ENCODE results near the gene DRD1.
"Not testable (repeated sequence)": the region's sequence is repeated elsewhere in the genome, so short reads cannot be mapped to it uniquely, and the experiment has no call there.

Gene DRD1

DNA sequence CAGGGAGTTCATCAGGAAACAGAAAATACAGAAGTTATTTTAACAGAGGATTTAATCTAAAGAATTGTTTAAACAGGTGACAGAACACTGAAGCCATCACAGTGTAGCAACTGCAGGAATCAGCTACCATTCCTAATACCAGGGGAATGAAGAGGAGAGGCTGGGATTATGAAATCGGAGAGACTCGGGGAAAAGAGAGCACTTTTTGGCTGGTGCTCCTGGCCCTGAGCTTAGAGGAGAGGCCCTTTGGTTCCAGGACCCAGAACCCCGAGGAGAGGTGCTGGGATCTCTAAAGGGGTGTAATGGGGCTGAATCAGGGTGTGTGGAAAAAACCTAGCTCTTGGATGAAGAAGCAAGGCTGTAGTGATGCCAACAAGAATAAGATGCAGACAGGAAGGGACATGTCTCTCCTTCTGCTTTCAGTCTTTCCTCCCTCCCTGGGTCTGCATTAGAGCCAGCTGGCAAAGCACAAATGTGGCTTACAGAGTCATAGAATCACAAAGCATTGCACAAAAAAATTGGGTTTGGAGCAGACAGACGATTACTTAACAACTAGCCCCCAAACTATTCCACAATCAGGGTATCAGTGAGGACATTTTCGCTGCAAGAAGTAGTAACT is 22.8 kb upstream of the DRD1 start:
- DNase-seq: no peak

DNA sequence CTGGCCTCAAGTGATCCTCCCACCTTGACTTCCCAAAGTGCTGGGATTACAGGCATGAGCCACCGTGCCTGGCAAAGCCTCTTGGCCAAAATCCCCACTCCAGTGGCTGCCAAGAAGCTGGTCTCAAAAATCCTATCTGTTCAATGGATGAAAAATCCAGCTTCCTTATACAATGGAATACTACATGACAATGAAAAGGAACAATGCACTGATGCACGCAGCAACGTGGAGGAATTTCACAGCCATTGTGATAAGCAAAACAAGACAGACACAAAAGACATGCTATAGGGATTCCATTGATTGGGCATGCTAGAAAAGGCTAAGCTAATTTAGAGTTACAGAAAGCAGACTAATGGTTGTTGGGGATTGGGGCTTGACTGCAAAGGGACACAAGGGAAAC is 21.3 kb upstream of the DRD1 start:
- no peak for DNase-seq

DNA sequence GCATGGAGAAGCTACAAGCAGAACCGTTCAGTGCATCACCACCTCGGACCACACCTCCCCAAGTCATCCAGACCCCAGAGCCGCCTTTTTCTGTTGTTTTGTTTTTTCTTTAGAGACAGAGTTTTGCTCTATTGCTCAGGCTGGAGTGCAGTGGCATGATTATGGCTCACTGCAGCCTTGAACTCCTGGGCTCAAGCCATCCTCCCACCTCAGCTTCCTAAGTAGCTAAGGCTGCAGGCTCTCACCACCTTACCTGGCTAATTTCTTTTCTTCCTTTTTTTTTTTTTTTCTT is 20.9 kb upstream of the DRD1 start:
- no peak for DNase-seq

DNA sequence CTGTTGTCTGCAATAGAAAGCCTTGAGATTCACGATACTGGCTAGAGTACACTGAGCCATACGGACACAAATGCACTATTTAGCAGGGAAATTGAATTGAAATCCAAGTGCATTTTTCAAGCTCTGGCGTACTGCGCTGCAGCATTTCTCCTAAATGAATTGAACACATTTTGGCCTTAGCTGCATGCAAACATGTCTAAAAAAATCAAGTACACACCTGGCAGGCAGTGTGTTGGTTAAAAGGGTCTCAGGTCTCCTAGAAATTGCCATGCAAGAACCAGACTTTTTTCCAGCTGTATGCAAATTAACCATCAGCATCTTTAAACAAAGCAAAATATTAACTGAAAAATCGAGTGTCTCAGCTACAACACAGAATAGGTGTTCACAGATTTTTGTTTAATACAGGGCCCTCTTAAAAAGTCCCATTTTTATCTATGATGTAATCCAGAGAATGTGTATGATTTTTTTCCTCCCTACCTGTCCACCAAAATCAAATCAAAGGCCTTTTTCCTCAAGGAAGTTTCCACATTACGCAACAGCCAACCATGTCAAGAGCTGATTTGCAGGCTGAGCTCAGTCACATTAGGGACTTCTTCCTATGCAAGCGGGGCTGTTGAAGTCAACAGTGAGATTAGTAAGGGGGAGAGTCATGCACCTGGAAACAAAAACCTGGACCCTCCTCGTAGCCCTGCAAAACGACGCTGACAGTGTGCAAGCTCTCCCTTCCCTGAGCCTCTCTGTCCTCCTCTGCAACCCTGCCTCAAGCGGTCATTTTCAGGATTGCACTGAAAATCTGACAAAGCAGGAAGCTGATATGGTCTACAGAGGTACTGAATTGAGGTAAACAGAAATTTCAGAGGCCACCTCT is 20.3 kb upstream of the DRD1 start:
- peak; percentile 80 for DNase-seq

DNA sequence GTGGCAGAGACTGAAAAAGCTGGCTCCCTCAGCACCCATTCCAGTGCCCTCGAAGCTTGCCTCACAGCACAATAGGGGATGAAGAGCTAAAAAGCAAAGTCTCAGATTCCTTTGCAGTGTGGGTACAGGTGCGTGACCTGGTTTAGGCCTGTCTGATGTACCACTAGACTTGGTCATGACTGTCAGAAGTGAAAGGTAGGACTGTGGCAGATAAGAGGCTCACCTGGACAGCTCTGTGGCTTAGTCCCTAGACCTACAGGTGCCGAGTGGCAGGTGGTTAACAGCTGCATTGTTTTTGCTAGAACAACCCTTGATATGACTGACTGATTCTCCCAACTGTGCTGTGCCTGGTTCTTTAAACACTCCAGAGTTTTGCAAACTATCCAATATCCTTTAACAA is 19.7 kb upstream of the DRD1 start:
- peak; percentile 83 for DNase-seq

DNA sequence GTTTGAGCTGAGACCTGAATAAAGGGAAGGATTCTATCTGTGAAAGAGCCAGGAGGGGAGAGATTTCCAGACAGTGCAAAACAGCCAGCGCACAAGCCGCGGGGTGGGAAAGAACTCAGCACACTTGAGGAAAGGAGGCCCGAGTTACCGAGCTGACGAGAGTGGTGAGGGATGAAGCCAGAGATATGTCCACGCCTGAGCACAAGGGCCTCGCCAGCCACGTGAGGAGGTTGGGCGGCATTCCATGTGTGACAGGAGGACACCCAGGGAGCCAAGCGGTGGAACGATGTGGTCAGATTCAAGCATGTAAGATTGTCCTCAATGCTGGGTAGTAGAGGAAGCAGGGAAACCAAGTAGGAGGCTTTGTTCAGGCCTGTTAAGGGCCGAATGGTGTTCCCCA is 17.4 kb upstream of the DRD1 start:
- no peak for DNase-seq

DNA sequence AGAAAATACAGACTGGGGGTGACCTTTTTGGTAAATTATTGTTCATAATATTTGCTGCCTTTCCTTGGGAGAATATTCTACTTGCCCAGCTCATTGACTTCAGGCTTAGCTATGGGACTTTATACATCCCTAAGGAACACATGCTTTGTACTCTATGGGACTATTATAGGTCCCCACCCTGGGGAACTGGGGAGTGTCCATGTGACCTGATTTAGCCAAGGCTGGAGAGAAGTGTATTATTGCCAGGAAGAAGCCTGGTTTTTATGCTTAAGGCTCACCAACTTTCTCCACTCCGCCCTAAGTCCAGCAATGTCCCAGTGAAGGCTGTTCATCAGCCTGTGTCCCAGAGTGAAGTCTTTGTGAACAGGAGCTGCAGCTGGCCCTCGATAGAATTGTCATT is 16.6 kb upstream of the DRD1 start:
- no peak for DNase-seq

DNA sequence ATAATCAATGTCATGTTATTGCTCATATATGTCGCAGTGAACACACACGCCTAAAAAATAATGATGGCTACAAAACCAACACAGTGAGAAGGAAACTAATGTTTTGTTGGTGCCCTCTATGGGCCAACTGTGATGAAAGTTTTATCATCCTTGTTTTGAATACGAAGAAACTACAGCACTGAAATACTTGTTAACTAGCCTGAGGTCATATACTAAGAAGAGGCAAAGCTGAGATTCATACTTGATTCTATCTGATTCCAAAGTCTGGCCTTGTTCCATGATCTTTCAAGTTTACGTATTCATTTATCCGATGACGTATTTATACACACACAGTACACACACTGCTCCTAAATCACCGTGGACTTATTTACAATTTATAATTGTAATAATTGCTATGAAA is 16.1 kb upstream of the DRD1 start:
- no peak for DNase-seq

DNA sequence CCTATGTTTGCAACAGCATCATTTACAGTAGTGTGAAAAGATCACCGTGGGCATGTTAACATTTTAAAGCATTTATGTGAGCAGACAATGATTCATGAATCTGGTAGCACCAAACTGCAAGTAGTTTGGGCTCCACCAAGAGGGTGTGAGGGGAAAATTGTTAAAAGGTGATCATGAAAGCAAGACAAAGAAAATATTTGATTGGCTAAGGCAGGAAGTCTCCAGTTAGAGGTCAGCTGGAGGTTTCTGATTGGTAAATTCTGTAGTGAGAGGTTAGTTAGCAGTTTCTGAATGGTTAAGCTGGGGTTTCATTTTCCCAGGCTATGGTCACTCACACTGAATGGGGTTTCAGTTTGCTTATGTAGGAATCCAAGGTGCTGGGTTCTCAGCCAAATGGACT is 13.5 kb upstream of the DRD1 start:
- DNase-seq: no peak

DNA sequence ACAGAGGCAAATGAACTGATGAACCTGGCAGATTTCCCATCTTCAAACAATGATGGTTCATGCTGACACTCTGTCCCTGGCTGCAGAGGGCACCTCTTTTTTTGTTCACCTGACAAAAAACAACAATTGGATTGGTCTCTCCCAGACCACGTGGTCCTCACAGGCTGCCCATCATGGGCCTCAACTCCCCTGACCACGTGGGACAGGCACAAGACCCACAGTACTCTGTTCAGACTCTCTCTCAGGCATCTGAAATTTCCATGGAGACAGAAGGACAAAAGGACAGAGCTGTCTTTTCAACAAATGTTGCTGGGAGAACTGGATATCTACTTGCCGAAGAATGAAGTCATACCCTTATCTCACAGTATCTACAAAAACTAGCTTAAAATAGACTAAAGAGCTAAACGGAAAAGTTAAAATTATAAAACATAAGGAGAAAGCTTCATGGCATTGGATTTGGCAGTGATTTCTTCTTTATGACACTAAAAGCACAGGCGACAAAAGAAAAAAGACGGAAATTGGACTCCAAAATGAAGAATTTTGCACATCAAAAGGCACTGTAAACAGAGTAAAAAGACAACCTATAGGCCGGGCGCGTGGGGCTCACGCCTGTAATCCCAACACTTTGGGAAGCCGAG is 12.2 kb upstream of the DRD1 start:
- DNase-seq: no peak

DNA sequence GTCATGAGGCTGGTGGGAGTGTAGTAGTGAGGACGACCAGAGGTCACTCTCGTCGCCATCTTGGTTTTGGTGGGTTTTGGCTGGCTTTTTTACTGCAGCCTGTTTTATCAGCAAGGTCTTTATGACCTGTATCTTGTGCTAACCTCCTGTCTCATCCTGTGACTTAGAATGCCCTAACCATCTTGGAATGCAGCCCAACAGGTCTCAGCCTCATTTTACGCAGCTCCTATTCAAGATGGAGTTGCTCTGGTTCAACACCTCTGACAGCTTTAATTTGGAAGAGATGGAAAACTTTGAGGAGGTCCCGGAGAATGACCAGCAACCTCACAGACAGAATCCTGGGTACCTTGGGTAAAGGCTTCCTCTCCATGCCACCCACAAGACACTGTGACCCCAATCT is 10.4 kb upstream of the DRD1 start:
- not testable (repeated sequence) for DNase-seq

DNA sequence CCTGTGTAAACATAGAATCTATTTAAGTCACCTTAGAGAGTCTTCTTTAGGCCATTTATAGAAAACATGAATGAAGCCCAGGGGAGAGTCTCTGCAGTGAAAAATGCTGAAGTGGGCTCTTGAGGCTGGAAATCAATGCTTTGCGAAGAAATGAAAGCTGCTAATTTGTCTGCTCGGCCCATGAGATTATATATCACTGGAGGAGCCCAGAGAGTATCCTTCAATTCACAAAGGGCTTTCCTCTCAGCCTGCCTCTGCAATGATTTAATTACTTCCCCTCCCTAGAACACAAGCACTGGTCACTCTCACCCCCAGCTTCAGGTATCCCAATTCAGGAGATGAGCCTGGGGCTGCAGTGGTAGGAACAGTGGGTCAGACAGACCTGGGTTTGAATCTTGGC is 8.2 kb upstream of the DRD1 start:
- peak; percentile 51 for DNase-seq

DNA sequence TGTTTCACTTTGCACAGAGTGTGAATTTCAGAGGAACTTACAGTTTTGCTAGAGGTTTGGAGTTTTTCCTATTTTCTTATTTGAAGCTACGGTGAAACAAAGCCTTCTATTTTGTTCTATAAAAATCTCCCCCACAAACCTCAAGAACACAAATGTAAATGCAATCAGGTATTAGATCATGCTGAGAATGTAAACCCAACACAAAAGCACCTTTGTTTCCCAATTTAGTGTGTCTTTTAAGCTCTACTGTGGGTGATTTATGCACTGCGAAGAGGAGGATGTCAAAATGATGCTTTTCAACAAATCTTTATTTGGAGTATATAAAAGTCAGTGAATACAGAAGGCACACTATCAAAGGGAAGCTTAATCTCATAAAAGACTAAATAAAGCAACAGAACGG is 4.3 kb upstream of the DRD1 start:
- DNase-seq: no peak

DNA sequence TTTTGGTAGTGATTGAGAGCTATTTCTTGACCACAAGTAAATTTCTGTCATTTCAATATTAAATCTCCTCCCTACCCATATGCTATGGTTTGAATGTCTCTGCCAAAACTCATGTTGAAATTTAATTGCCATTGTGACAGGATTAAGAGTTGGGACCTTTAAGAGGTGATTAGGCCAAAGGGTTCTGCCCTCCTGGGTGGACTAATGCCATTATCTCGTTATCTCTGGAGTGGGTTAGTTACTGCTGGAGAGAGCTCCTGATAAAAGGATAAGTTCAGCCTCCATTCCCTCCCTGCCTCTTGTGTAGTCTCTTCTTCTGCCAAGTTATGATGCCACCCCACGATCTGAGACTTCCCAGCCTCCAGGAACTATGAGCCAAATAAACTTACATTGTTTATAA is 3.6 kb upstream of the DRD1 start:
- DNase-seq: no peak

DNA sequence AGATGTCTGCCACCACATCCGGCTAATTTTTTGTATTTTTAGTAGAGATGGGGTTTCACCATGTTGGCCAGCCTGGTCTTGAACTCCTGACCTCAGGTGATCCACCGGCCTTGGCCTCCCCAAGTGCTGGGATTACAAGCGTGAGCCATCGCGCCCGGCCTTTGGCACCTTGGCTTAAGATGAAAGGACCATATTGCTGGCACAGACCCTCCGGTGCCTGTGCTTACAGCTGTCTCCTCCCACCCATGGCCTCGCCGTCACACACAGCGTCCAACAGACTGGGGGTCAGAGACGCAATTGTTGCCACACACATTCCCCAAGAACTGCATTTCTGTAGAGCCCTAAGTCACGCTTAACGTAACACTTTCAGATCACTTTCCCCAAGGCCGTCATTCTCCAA is 2.4 kb upstream of the DRD1 start:
- DNase-seq: not testable (repeated sequence)

DNA sequence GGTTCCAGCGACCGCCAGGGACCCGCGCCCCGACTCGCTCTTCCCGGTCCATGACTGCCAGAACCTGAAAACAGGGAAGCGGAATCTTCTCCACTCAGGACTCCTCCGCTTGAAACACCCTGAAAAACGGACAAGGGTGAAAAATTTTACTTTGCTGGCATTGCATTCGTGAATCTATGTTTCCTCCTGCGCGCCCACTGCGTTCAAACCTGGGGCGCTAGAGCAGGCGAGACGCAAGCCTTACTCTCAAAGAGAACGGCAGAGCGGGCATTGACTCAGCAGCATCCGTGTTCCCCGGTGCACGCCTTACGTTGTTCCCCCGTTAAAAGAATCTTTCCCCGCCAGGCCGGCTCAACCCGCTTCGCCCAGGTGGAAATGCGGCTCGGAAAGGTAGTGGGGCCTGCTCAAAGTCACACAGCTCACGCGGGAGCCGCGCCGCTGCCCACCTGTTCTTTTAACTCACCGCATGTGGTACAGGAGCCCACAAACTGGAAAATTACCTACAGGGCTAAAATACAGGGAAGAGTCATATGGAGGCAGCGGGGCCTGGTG is 999 bp upstream of the DRD1 start:
- DNase-seq: no peak

DNA sequence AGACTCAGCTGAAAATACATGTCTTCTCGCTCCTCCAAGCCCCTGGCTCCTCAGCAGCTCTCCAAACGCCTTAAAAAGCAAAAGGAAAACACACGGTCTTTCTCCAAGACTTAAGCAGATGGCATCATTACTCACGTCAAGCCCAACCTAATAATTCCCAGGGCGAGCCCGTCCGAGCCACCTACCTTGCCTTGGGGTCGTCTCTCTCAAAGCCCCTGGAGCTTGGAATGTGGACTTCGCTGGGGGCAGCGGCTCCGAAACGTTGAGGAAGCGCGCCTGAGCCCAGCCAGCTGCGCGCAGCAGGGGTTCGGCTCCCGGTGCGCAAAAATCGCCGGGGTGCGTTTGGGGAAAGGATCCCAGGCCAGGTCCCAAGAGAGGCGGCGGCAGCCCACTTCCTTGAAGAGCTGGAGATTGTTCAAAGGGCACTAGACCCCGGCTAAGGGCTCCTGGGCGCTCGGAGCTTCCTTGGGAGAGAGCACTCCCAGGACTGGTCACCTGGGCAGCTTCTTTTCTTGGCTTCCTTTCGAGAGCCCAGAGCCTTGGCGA is 395 bp downstream of the DRD1 start:
- DNase-seq: no peak

DNA sequence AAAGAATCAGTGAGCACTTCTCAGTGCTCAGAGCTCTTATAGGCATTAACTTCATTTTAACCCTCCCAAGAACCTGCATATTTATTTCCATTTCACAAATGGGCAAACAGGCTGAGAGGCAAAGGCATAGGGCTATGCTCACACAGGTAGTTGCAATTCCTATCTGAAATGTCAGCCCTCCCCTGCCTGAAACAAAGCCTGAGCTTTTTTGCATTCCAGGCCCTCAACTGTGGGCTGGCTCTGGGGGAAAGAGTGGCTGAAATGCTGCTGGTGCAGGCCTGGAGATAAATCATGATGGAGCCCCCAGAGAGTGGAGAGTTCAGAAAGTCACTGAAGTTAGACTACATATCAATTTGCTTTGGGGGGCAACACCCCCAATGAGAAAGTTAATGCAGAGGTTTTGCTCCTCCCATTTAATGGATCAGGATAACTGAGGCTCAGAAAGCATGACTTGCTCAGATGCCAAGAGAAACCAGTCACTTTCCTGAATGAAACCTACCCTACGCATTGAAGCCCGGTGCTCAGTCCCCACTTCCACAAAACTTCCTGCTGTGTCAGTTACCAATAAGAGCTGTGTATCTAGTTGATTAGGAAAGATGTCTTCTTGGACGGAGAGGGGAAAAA is 5.6 kb downstream of the DRD1 start:
- no peak for DNase-seq

DNA sequence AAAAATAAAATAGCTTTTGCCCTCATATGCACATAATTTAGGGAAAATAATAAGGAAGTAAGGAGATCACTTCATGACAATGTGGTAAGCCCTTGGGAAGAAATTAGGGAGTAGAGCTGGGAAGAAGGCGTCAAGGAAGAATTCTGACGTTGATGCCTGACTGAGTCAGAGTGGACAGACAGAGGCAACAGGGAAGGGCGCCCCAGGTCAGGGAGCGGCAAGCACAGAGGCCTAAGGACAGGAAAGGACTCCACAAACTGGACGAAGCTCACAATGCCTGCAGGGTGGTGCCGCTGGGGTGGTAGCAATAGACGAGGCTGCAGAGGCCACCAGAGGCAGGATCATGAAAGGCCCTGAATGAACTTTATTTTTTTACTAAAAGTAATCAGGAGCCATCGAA is 7.6 kb downstream of the DRD1 start:
- DNase-seq: no peak

DNA sequence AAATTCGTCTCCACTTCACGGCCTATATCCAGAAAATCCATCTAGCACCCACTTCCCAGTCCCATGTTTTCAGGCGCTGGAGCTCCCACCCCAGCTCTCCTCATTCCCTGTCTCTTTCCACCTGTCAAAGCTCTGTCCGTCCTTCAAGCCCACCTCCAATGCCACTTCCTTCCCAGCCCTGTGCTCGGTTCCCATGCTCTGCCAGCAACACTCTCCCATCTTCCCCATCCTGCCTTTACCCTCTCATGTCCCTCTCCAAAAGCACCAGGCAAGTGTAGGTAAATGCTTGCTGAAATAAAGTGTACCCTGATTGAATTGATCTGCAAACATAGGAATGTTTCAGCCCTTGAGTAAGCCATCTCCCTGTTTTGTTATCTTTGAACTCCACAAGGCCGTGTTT is 9.2 kb downstream of the DRD1 start:
- no peak for DNase-seq

DNA sequence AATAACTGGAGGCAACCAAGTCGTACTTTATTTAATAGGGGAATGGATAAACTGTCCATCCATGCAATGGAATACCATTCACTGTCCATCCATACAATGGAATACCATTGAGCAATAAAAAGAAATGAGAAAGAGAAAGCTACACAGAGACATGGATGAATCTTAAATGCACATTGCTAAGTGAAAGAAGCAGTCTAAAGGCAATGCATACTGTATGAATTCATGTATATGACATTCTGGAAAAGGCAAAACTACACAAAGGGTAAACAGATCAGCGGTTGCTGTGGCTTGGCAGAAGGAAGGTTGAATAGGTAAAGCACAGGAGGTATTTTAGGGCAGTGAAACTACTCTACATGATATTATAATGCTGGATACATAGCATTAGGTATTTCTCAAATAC is 16.2 kb downstream of the DRD1 start:
- DNase-seq: no peak

DNA sequence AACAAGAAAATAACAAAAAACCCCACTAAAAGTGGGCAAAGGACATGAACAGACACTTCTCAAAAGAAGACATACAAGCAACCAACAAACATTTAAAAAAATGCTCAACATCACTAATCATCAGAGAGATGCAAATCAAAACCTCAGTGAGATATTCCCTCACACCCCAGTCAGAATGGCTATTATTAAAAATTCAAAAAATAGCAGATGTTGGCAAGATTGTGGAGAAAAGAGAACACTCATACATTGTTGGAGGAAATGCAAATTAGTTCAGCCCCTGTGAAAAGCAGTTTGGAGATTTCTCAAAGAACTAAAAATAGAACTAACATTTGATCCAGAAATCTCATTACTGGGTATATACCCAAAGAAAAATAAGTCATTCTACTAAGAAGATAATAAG is 19.4 kb downstream of the DRD1 start:
- DNase-seq: not testable (repeated sequence)

DNA sequence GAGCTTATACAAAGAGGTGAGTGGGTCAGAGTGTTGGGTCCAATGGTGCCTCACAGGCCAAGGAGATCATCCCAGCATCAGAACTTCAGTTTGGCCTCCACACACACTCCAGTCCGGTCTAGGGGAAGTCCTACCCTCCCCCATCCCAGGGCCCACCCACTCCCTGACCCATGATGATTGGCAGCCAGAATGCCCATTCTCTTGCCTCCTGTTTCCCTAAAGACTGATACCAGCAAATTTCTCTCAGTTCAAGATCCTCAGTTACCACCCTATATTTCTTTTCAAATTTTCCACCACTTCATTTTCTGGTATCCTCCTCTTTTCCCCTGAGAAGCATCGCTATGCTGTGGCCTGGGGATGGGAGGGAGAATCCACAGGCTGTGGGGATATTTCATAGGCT is 21.9 kb downstream of the DRD1 start:
- DNase-seq: no peak

DNA sequence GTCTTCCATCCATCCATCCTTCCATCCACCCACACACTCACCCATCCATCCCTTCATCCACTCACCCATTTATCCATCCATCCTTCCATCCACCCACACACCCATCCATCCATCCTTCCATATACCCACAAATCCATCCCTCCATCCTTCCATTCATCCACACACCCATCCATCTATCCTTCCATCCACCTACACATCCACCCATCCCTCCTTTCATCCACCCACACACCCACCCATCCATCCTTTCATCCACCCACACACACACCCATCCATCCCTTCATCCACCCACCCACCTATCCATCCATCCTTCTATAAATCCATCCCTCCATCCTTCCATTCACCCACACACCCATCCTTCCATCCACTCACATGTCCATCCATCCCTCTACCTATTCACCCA is 23.6 kb downstream of the DRD1 start:
- no peak for DNase-seq
